Dendritic cell treated with granulocyte-macrophage colony-stimulating factor and Interleukin-4, amounts not matched to agents 40 ng/mL and 50 ng/mL, for 4 days (primary cell): ENCODE results near the gene CTR9.

ENCODE experiments used
- H3K27ac Mint-ChIP-seq: one replicate; pipeline ENCODE4 v1.8.0; 2022; ENCODE audit warnings: mild to moderate bottlenecking, mixed read lengths
- H3K27me3 Mint-ChIP-seq: one replicate; pipeline ENCODE4 v1.8.0; 2022; ENCODE audit warnings: mild to moderate bottlenecking, mixed read lengths
- H3K36me3 Mint-ChIP-seq: one replicate; pipeline ENCODE4 v1.8.0; 2022; ENCODE audit warnings: low read depth, mixed read lengths
- H3K4me1 Mint-ChIP-seq: one replicate; pipeline ENCODE4 v1.8.0; 2022; ENCODE audit warnings: low read depth, mixed read lengths
- H3K4me3 Mint-ChIP-seq: one replicate; pipeline ENCODE4 v1.8.0; 2022; ENCODE audit warnings: mild to moderate bottlenecking, moderate library complexity, mixed read lengths
- H3K9me3 Mint-ChIP-seq: one replicate; pipeline ENCODE4 v1.8.0; 2022; ENCODE audit warnings: mixed read lengths
- intact Hi-C: fragments of 100-400 bp; cut with micrococcal nuclease; formaldehyde crosslinking; loops from one replicate; pipeline ENCODE4 v1.15.0; 2022

CTR9 gene

GRCh38 chr11:10778217-10778970 is 27.3 kb downstream of the CTR9 start:
- Mint-ChIP-seq H3K4me1 (peaks cover 26% of the 10 kb centered on the region), H3K27ac (no peak overlapping the region), H3K9me3 (no peaks in the 10 kb centered on the region), H3K36me3 (peaks cover 68% of the 10 kb centered on the region), H3K4me3 (no peak overlapping the region), H3K27me3 (no peaks in the 10 kb centered on the region)
- intact Hi-C loops: no loop called here

DNA sequence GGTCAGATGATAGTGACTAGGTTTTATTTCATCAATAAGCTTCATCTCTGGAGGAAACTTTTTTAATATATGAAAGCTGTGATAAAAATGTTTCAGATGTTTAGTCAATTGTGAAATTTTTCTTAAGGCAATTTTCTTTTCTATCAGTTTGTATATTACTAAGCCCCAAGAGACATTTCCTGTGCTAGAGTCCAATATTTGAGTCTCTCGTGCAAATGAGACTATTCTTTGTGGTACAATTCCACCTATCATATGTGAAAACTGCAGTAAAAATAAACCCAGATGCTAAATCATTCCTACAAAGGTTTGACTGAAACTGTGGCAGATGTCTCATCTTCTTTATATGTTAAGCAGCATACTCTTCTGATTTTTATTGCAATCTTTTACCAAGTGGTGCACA is 28.0 kb downstream of the CTR9 start:
- no peaks in the 10 kb centered on the region for H3K27me3 Mint-ChIP-seq
- H3K36me3 Mint-ChIP-seq: peaks cover 61% of the 10 kb centered on the region
- intact Hi-C loops: no loop called here
- H3K4me1 Mint-ChIP-seq: peaks cover 26% of the 10 kb centered on the region
- H3K9me3 Mint-ChIP-seq: no peaks in the 10 kb centered on the region
- H3K4me3 Mint-ChIP-seq: no peak overlapping the region
- H3K27ac Mint-ChIP-seq: no peak overlapping the region

DNA sequence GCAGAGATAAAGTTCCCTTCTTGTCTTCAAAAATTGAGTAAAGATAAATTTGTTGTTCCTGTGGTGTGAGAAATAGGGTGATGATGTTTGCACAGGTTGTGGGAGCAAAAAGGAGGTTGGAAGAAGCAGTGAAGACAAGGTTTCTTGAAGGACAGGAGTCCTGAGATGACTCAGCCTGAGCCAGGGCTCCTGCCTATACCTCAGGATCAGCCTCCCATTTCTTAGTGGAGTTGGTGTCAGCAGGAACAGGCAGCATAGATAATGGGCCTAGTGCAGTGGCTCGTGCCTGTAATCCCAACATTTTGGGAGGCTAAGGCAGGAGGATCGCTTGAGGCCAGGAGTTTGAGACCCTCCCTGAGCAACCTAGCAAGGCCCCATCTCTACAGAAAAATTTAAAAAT is 29.0 kb downstream of the CTR9 start:
- H3K4me1 Mint-ChIP-seq: peaks cover 26% of the 10 kb centered on the region
- no peaks in the 10 kb centered on the region for H3K27me3 Mint-ChIP-seq
- no peak overlapping the region for H3K4me3 Mint-ChIP-seq
- no peaks in the 10 kb centered on the region for H3K9me3 Mint-ChIP-seq
- intact Hi-C loops: no loop called here
- no peak overlapping the region for H3K27ac Mint-ChIP-seq
- H3K36me3 Mint-ChIP-seq: peaks cover 51% of the 10 kb centered on the region

DNA sequence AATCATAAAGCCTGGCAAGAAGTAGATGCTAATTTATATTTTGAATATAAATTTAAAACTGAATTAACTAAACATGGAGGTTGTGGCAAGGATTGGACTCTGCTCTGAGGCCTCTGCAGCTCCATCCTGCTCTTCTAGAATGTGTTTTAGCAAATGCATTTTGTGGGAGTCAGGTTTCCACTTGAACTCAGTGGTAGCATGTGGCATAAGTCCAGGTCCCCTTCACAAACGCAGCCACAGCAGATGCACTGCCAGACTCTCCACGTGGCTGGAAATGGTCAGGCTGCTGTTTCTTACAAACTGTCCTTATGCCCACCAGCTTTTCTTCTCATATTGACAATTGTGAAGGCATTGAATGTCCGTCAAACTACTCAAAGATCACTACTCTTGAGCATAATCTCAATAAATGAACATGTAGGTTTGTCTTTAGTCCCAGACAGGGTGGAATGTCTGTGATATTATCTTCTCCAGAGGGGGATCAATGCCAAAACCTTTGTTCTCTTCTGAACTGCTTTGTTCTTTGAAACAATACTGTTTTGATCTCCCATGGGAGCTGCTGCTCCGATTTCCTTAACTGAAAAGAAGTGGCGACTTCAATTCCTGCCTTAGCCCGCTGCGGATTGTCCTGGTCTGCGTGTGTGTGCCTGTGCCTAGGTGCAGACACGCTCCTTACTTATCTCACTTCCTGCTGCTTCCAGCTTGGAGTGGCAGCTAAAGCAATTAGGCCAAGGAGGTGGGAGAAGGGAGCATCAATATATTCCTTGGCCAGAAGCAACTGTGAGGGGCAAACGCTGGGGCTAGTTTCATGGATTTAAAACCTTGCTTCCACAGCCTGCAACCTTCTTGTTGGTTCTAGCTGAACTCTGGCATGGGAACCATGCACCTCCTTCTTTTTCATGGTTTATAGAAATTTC is 33.4 kb downstream of the CTR9 start:
- peaks cover 2% of the 10 kb centered on the region for H3K27me3 Mint-ChIP-seq
- H3K36me3 Mint-ChIP-seq: peaks cover 11% of the 10 kb centered on the region
- intact Hi-C loops: no loop called here
- peaks cover 22% of the 10 kb centered on the region for H3K4me1 Mint-ChIP-seq
- H3K4me3 Mint-ChIP-seq: no peak overlapping the region
- H3K27ac Mint-ChIP-seq: no peak overlapping the region
- no peaks in the 10 kb centered on the region for H3K9me3 Mint-ChIP-seq

GRCh38 chr11:10785146-10785474 is 34.1 kb downstream of the CTR9 start:
- Mint-ChIP-seq H3K27ac (no peak overlapping the region), H3K9me3 (no peaks in the 10 kb centered on the region), H3K27me3 (peaks cover 2% of the 10 kb centered on the region), H3K36me3 (peaks cover 5% of the 10 kb centered on the region), H3K4me1 (peaks cover 19% of the 10 kb centered on the region), H3K4me3 (no peak overlapping the region)
- intact Hi-C loops: no loop called here

DNA sequence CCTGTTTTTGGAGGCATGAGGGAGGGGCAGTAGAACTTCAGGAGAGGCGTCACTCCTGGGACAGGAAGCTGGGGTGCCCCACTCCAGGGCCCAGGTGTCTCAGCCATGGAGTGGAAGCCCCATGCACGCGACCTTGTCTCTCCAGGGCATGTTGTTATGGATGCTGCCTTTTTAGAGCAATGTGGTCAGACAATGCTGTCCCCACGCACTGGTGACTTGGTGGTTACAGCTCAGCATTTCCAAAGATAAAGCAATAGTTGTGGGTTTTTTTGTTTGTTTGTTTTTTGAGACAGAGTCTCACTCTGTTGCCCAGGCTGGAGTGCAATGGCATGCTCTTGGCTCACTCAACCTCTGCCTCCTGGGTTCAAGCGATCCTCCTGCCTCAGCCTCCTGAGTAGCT is 35.4 kb downstream of the CTR9 start:
- intact Hi-C loops: no loop called here
- Mint-ChIP-seq H3K36me3 (no peaks in the 10 kb centered on the region), H3K9me3 (no peaks in the 10 kb centered on the region), H3K27ac (no peak overlapping the region), H3K27me3 (peaks cover 2% of the 10 kb centered on the region), H3K4me3 (no peak overlapping the region), H3K4me1 (peaks cover 12% of the 10 kb centered on the region)

DNA sequence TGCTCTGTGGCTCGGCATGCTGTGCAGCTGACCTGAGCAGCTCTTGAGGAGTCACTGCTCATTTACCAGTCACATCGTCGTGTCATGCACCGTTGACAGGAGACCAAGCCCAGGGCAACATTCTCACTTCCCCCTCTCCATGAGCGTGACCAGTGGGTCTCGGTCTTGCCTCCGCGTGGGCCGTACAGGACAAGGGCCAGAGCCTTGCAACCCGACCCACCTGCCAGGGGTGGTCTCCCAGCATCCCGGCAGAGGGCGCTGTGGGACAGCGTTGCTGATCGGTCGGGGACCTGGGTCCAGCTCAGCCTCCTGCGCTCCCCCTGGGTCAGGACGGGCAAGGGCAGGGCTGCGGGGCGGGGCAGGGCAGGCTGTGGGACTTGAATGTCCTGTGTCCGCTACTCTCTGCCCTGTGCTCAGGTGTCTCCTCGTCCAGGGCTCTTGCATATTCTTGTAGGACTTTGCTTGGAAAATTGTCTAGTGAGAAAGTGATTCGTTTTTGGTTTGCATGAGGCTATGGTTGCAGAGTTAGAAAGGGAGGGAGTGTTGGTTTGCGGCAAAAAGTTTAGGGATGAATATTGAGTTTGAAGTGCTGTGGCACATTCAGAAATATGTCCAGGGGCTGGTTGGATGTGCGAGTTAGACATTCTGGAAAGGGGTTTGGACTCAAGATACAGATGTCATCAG is 41.5 kb downstream of the CTR9 start:
- Mint-ChIP-seq H3K36me3 (peaks cover 16% of the 10 kb centered on the region), H3K27ac (no peak overlapping the region), H3K4me3 (no peak overlapping the region), H3K27me3 (peaks cover 17% of the 10 kb centered on the region), H3K4me1 (peaks cover 21% of the 10 kb centered on the region), H3K9me3 (no peaks in the 10 kb centered on the region)
- intact Hi-C loops: loop anchor here (2.0 to 10.0 kb wide), 3 partner anchors 140 to 992 kb away; no protein-coding TSS in a partner anchor

DNA sequence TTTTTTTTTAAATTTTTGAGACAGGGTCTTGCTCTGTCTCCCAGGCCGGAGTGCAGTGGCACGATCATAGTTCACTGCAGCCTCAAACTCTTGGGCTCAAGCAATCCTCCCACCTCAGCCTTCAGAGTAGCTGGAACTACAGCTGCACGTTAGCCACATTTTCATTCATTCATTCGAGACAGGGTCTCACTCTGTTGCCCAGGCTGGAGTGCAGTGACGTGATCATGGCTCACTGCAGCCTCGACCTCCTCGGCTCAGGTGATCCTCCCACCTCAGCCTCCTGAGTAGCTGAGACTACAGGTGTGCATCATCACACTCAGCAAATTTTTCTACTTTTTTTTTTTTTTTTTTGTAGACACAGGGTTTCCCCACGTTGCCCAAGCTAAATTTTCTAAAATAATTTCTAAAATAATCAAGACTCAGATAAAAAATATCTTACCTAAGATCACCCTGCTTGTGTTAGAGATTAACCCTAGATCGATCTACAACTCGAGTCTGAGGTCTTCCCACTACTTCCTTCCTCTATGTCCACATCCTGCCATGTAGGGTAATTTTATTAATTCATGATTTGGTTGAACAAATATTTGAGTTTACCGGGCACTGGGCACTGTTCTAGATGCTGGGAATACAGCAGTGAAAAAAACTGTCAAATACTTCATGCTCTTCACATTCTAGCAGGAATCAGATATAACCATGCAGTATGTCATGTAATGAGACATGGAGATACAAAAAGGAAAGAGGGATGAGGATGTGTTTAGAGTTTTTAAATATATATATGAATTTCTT is 42.6 kb downstream of the CTR9 start:
- no peak overlapping the region for H3K27ac Mint-ChIP-seq
- H3K4me3 Mint-ChIP-seq: no peak overlapping the region
- peaks cover 17% of the 10 kb centered on the region for H3K27me3 Mint-ChIP-seq
- peaks cover 22% of the 10 kb centered on the region for H3K4me1 Mint-ChIP-seq
- intact Hi-C loops: loop anchor here (2.0 to 10.0 kb wide), 3 partner anchors 139 to 991 kb away; no protein-coding TSS in a partner anchor
- H3K36me3 Mint-ChIP-seq: peaks cover 28% of the 10 kb centered on the region
- H3K9me3 Mint-ChIP-seq: no peaks in the 10 kb centered on the region

DNA sequence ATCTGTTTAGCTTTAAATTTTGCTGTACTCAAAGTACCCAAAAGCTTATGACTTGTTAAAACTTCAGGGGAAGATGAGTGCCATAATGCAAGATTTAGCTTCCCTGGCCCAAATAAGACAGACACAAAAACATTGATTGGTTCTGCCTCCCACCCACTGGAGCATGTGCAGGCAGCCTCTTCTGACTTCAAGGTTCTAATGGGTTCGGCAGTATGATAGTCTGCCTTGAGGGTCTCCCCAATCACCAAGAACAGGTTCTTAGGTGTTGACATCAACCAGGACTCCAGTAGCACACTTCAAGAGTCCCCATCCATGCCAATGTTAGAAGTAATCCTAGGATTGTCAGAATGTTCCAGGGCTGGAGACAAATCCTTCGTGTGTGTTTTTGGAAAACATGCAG is 45.1 kb downstream of the CTR9 start:
- Mint-ChIP-seq H3K4me3 (no peak overlapping the region), H3K9me3 (no peaks in the 10 kb centered on the region), H3K27me3 (peaks cover 17% of the 10 kb centered on the region), H3K4me1 (peaks cover 36% of the 10 kb centered on the region), H3K36me3 (peaks cover 53% of the 10 kb centered on the region), H3K27ac (no peak overlapping the region)
- intact Hi-C loops: loop anchor here (10.0 kb wide), 1 partner anchor 989 kb away; no protein-coding TSS in a partner anchor

GRCh38 chr11:10797001-10797400 is 46.0 kb downstream of the CTR9 start:
- H3K4me3 Mint-ChIP-seq: no peak overlapping the region
- intact Hi-C loops: loop anchor here (10.0 kb wide), 1 partner anchor 988 kb away; no protein-coding TSS in a partner anchor
- peaks cover 61% of the 10 kb centered on the region for H3K36me3 Mint-ChIP-seq
- no peaks in the 10 kb centered on the region for H3K9me3 Mint-ChIP-seq
- peaks cover 12% of the 10 kb centered on the region for H3K27me3 Mint-ChIP-seq
- H3K27ac Mint-ChIP-seq: no peak overlapping the region
- peaks cover 40% of the 10 kb centered on the region for H3K4me1 Mint-ChIP-seq

GRCh38 chr11:10797531-10797930 is 46.5 kb downstream of the CTR9 start:
- peaks cover 11% of the 10 kb centered on the region for H3K27me3 Mint-ChIP-seq
- no peak overlapping the region for H3K27ac Mint-ChIP-seq
- peaks cover 66% of the 10 kb centered on the region for H3K36me3 Mint-ChIP-seq
- intact Hi-C loops: loop anchor here (10.0 kb wide), 1 partner anchor 987 kb away; no protein-coding TSS in a partner anchor
- H3K4me1 Mint-ChIP-seq: peaks cover 37% of the 10 kb centered on the region
- H3K4me3 Mint-ChIP-seq: no peak overlapping the region
- H3K9me3 Mint-ChIP-seq: no peaks in the 10 kb centered on the region

- no peaks in the 10 kb centered on the region for H3K9me3 Mint-ChIP-seq
- H3K27ac Mint-ChIP-seq: no peak overlapping the region
These were observed 47.4 kb downstream of the CTR9 start for GRCh38 chr11:10798330-10798928.

DNA sequence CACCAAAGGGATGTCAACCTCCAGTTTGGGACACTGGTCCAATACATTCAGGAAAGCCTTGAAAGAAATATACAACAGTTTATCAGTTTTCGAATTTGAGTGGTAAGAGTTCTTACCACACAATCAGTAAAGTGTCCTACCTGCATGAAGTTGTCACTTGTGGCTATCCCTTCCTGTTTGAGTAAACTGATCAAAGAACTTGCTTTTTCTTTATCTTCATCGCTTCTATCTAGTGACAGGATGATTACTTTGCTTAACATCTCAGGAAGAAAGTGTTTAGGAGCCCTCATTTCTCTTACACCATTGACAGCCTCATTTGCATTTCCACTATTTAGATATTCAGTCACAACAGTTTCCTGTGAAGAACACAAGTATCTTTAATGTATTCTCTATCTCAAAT is 49.2 kb downstream of the CTR9 start:
- Mint-ChIP-seq H3K4me3 (no peak overlapping the region), H3K4me1 (peaks cover 44% of the 10 kb centered on the region), H3K27ac (no peak overlapping the region), H3K36me3 (peaks cover 94% of the 10 kb centered on the region), H3K9me3 (no peaks in the 10 kb centered on the region), H3K27me3 (no peaks in the 10 kb centered on the region)
- intact Hi-C loops: loop anchor here (10.0 kb wide), 1 partner anchor 45 kb away; the partner anchor contains the start of gene CTR9

More at GRCh38 chr11:10798330-10798928, 47.4 kb downstream of the CTR9 start:
- intact Hi-C loops: loop anchor here (10.0 kb wide), 1 partner anchor 986 kb away; no protein-coding TSS in a partner anchor
- Mint-ChIP-seq H3K4me3 (no peak overlapping the region), H3K4me1 (peaks cover 36% of the 10 kb centered on the region), H3K36me3 (peaks cover 75% of the 10 kb centered on the region), H3K27me3 (peaks cover 6% of the 10 kb centered on the region)
